ENCODE measurements around the gene CACNA1I.

- no peak for TF ChIP-seq POLR2AphosphoS5 (IDR thresholded peaks at IDR 0.05; ENCODE audit: low read depth, low read length)
- no peak for TF ChIP-seq POLR2A (IDR thresholded peaks at IDR 0.05; ENCODE audit: low read depth, low read length)
- no peak for TF ChIP-seq TAF1 (IDR thresholded peaks at IDR 0.05; ENCODE audit: borderline replicate concordance, low read depth, low read length)
Observed at GRCh38 chr22:39627208-39627607, 56.7 kb downstream of the CACNA1I start.
